CD1c-positive myeloid dendritic cell (primary cell): ENCODE results near the gene FADS3.

Experiments
- DNase-seq: peaks from one replicate; pipeline ENCODE4 v3.0.0-alpha.2; 2016; ENCODE audit errors: extremely low spot score

The FADS3 gene

DNA sequence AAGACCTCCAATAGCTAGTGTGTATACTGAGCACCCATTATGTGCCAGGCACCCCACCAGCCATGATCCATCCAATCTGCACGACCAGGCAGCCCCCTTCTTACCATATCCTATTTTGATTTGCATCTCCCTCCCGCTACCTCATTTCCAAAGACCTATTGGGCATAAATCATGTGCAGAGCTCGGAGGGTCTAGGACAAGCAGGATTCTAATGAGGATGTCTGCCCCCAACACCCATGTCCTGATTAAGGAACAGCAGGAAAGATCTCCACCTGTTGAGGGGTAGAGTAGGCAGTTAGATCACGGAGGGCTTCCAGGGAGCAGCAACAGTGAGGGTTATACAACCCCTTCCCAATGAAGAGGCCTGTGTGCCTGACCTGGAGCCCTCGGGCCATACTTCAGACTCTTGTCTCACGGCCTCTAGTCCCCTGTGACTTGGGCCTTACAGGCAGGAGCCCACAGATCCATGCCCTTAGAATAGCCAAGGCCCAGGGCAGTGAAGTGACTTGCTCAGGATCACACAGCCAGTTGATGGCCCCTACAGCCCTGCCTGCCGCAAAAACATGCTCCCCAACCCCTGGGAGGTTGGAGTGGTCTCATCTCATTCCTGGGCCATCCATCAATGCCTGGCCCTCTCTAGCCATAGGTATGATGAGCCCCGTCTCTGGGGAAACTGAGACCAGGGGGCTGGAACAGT lies 22.5 kb upstream of the FADS3 start:
- DNase-seq, result no peak

DNA sequence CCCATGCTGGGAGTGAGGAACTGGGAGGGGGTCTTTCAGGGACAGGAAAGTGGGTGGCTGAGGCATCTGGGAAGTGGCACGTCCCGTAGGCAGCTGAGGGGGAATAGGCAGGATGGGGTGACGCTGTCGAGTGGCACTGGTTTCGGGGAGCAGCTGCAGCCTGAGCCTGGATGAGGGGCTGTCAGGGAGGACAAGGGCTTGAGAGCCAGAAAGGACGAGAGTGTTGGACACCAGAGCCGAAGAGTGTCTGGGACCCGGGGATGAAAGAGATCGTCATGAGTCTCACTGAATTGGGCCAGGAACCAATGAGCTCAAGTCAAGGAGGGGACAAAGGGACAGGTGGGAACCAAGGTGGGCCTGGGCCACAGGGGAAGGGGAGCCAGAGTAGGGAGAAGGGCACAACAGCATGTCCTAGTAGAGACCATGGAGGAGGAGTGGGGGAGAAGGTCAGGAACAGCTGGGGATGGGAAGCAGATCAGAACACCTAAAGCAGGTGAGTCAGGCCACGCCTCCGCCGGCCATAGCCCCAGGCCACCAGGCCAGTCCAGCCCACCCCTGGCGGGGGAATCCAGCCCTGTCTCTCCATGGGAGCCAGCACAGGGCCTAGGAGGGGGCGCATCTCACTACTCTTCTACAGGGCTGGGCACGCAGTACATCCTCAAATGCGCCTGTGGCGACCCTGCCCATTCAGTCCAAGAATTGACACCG lies 21.8 kb upstream of the FADS3 start:
- DNase-seq, result peak; percentile 36

- DNase-seq, result peak; percentile 88
Measured at GRCh38 chr11:61912530-61912898, 21.2 kb upstream of the FADS3 start.

DNA sequence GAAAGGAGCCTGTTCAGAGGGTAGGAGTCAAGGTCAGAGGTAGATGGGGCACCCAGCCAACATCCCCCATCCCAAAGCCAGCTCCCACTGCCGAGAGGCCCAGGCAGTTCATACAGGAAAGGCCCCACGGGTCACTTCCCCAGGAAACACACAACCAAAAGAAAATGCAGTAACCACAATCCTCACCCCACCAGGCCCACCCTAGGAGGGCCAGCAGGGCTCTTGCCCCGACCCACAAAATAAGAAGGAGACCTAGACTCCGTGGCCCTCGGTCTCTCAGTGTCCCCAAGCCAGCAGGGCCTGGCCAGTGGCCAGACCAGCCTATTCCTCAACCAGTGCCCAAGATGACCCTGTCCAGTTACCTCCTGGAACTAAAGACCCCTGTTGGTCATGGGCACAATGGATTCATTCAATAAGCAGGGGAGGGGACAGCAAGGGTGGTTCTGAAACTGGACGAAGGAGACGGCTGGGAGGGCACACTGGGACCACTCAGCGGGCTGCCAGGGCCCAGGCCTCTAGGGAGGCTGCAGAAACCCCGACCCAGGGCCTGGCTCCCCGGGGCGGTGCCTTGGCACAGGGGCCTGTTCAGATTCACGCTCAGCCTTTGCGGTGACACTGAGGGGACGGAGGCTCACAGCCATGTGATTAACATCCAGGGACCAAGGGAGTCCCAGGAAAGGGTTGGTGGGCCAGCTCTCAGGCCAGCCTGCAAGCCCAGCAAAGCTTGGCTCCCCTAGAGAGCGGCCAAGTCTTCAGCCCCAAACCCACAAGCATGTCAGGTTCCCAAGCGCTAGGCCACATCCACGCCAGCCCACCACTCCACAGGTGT lies 20.6 kb upstream of the FADS3 start:
- peak; percentile 22 for DNase-seq

DNA sequence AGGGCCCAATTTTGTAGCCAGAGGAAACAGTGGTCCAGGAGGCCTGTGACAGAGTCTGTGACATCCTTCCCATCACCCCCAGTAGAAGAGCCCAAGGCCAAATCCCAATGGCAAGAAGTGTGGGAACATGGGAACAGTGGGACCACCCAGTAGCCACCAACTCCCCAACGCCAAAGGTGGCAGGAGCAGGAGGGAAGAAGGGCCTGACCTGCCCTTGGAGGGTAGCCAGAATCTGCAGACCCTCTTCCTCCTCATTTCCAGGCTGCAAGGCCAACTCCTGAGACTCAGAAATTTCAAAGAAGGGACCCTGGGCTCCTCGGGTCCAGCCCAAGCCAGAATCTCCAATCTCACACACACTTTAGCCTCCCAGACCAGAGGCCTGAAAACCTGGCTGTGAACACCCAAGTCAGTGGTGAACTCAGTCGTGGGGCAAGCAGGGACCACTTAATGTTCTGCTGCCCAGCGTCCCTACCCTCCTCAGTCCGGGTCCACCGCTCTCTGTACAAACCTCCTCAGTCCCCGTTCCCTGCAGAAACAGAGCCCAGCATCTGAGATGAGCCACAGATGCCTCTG lies 19.9 kb upstream of the FADS3 start:
- no peak for DNase-seq

DNA sequence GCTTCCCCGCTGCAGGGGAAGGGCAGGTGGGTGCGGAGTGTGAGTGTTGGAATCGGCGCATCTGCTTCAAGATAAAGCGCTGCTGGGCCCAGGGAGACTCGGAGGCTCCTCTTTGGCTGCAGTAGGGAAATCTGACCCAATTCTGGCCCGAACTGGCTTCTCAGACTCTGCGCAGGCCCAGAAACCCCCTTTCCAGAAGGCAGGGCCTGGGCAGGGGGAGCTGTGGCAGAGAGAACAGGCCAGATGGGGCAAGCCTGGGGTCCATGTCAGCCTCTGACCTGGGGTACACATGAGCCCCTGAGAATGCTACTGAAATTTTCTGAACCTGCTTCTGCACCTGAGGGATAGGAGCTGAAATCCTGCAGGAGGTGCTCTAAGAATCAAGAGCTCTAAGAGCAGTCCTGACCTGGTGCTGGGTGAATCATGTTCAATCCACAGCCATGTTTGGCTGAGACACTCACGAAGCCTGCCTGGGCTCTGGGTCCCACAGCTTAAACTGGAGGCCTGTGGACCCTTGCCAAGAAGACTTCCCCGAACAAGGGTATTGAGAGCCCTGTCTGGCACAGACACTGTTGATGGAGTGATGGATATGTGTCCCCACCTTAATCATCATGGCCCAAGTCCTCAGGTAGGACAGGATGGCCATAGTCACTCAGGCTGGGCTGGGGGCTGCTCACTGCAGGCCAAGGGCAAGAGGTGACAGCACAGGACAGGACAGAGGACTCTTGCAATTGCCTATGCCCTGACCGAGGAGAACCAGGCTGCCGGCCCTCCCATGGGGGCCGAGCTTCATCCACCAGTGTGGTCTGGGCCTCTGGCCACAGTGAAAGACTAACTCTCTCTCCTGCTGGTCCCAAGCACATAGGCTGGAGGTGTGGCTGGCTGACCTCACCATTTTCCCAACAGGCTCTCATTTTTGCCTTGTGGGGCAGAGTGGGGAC lies 19.1 kb upstream of the FADS3 start:
- DNase-seq, result no peak

- DNase-seq, result no peak
Measured at GRCh38 chr11:61908730-61909316, 17.5 kb upstream of the FADS3 start.

GRCh38 chr11:61907871-61908729 lies 16.8 kb upstream of the FADS3 start:
- DNase-seq, result no peak

DNA sequence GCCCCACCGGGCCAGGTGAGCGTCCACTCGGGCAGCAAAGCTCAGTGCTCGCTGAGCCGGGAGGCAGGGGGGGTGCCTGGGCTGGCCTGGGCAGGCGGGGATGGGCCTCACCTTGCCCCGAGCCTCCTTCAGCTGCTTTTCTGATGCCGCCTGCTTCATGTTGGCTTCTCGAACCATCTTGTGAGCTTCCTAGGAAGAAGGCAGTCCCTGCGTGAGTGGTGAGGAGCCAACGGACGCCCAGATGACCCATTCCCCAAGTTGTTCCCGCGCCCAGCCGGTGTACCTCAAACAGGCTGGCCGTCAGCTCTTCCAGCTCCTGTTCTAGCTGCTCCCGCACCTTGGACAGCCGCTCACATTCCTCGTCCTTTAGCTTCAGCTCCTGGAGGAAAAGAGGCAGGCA lies 15.9 kb upstream of the FADS3 start:
- DNase-seq, result no peak

- no peak for DNase-seq
Measured at GRCh38 chr11:61906522-61906909, 15.2 kb upstream of the FADS3 start.

DNA sequence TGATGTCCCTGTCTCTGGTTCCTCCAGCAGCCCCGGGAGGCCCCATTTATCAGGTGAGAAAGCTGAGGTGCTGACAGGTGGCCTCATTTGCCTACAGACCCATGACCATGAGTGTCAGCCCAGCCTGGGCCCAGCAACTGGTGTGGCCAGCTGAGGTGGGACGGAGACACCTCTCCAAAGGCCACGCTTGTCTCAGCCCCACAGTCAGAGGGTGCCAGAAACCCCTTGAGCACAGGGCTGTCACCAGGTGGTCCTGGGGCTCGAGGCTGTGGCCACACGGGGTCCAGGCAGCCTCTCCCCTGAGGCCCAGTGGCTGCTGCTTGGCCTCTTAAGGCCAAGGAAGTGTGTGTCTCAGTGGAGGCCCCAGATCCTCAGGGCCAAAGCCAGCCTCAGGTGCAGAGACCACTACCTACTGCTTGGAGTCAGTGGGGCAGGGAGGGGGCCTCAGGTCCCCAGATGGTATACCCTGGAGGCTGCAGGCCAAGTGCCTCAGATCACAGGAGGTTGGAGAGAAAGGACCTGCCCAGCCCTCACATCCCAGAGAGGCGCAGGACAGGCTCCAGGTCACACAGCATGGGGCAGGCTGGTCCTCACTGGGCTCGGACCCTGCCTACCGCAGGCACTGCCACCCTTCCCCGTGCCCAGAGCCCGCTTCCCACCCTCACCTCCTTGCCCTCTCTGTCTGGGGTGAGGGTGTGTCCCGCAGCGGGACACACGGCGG lies 14.6 kb upstream of the FADS3 start:
- DNase-seq, result no peak

- no peak for DNase-seq
Measured at GRCh38 chr11:61905067-61905696, 13.8 kb upstream of the FADS3 start.

DNA sequence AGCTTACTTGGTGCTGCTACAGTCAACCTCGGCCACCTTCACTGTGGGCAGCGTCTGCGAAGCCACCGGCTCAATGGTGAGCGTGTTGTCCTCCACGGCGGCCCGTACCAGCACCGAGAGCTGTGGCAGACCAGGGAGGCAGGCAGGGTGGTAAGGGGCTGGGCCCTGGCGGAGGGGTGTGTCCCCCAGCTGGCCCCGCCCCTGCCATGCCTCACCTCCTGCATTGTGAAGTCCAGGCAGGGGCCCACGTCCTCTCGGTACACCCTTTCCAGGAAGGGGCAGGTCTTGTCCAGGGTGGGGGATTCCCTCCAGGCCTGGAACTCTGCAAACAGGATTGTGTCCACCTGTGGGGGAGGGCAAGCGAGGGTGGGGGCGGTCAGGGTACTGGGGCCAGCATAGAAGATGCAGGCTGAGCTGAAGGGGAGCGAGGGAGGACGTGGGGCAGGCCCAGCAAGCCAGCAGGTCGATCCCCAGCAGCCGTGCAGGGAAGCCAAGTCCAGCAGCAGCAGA lies 13.2 kb upstream of the FADS3 start:
- no peak for DNase-seq

- no peak for DNase-seq
Measured at GRCh38 chr11:61903845-61904244, 12.5 kb upstream of the FADS3 start.

- DNase-seq, result no peak
Measured at GRCh38 chr11:61902313-61902712, 11.0 kb upstream of the FADS3 start.

- no peak for DNase-seq
Measured at GRCh38 chr11:61901397-61901796, 10.1 kb upstream of the FADS3 start.

GRCh38 chr11:61900251-61900650 lies 8.9 kb upstream of the FADS3 start:
- no peak for DNase-seq

- peak; percentile 96 for DNase-seq
Measured at GRCh38 chr11:61899146-61899841, 7.9 kb upstream of the FADS3 start.
